ENCODE results near the gene ZNF587. TPM values are rescaled to one million over a fixed set of nuclear protein-coding genes. Genes with fewer than 3 reads are reported as not detected.
"Not testable (repeated sequence)": the region's sequence is repeated elsewhere in the genome, so short reads cannot be mapped to it uniquely, and the experiment has no call there.

ZNF587 gene
- total RNA-seq, 4 donors from 2014 or later = 13.2 to 27.5 (median 16.3) TPM

GRCh38 chr19:57807541-57807940 is 42.1 kb upstream of the ZNF587 start:
- Histone ChIP-seq H3K27me3 (no peaks in the 10 kb centered on the region), H3K4me3 (no peak overlapping the region), H3K36me3 (peaks cover 0 to 61% (median 4%) of the 10 kb centered on the region in 3 donors), H3K27ac (no peak overlapping the region), H3K9me3 (no peaks in the 10 kb centered on the region), H3K4me1 (peaks cover 12 to 47% (median 23%) of the 10 kb centered on the region in 3 donors)
- WGBS, 2 donors = 93 to 98% methylated on average over 2 of the region's 2 CpGs
- no peak for TF ChIP-seq CTCF (IDR thresholded peaks at IDR 0.05)
- no peak for TF ChIP-seq POLR2A (IDR thresholded peaks at IDR 0.05)
- intact Hi-C loops (cut with DNase I) = no loop called here
- no peak for DNase-seq

- DNase-seq; H3K27me3 ChIP-seq; intact Hi-C loops (cut with DNase I); H3K4me3 ChIP-seq; H3K27ac ChIP-seq; H3K9me3 ChIP-seq: not testable (repeated sequence)
- peaks cover 10 to 43% (median 24%) of the 10 kb centered on the region in 3 donors for H3K4me1 ChIP-seq
- H3K36me3 ChIP-seq = peaks cover 0 to 65% (median 4%) of the 10 kb centered on the region in 3 donors
- 86 to 89% methylated on average over 16 to 17 of the region's 17 CpGs for WGBS, 2 donors
These were observed 39.0 kb upstream of the ZNF587 start for GRCh38 chr19:57810410-57811295.

- TF ChIP-seq CTCF (IDR thresholded peaks at IDR 0.05) (no peak), POLR2A (IDR thresholded peaks at IDR 0.05) (no peak)
- H3K4me1 ChIP-seq = peaks cover 10 to 35% (median 18%) of the 10 kb centered on the region in 3 donors
- no peak for DNase-seq
- WGBS, 2 donors = 69 to 74% methylated on average over 3 of the region's 3 CpGs
- H3K27ac ChIP-seq = no peak overlapping the region
- H3K27me3 ChIP-seq = no peaks in the 10 kb centered on the region
- H3K36me3 ChIP-seq = peaks cover 0 to 53% (median 4%) of the 10 kb centered on the region in 3 donors
- no peaks in the 10 kb centered on the region for H3K9me3 ChIP-seq
- no peak overlapping the region for H3K4me3 ChIP-seq
- intact Hi-C loops (cut with DNase I) = no loop called here
These were observed 37.4 kb upstream of the ZNF587 start for GRCh38 chr19:57812226-57812625.

GRCh38 chr19:57812975-57813820 is 36.5 kb upstream of the ZNF587 start:
- peak overlapping the region; percentile 9 to 91 (median 88) for H3K27ac ChIP-seq
- peaks cover 0 to 43% (median 1%) of the 10 kb centered on the region in 3 donors for H3K36me3 ChIP-seq
- peak overlapping the region; percentile 70 to 85 (median 77) for H3K4me3 ChIP-seq
- DNase-seq; H3K9me3 ChIP-seq; H3K27me3 ChIP-seq; intact Hi-C loops (cut with DNase I): not testable (repeated sequence)
- WGBS, 2 donors = 84 to 86% methylated on average over 7 to 13 of the region's 13 CpGs
- peaks cover 10 to 35% (median 18%) of the 10 kb centered on the region in 3 donors for H3K4me1 ChIP-seq

- Histone ChIP-seq H3K4me3 (peak overlapping the region; percentile 70 to 85 (median 77)), H3K4me1 (peaks cover 10 to 40% (median 18%) of the 10 kb centered on the region in 3 donors), H3K27me3 (no peaks in the 10 kb centered on the region), H3K36me3 (peaks cover 0 to 37% (median 0%) of the 10 kb centered on the region in 3 donors), H3K27ac (peak overlapping the region; percentile 85 to 91 (median 89)), H3K9me3 (no peaks in the 10 kb centered on the region)
- no peak for DNase-seq
- WGBS, 2 donors = 16 to 19% methylated on average over 13 of the region's 13 CpGs
- intact Hi-C loops (cut with DNase I) = no loop called here
- TF ChIP-seq CTCF (IDR thresholded peaks at IDR 0.05) (no peak), POLR2A (IDR thresholded peaks at IDR 0.05) (no peak)
These were observed 35.6 kb upstream of the ZNF587 start for GRCh38 chr19:57813919-57814504.

All from esophagus squamous epithelium (tissue), 5 donors.